Measurements from ENCODE around the gene INPP5A.

The INPP5A gene

GRCh38 chr10:132681858-132682755 lies 144.5 kb downstream of the INPP5A start:
- DNase-seq = no peak

- DNase-seq = no peak
These were observed 146.7 kb downstream of the INPP5A start for GRCh38 chr10:132684164-132684891.

- DNase-seq = no peak
These were observed 147.7 kb downstream of the INPP5A start for GRCh38 chr10:132685101-132685891.

GRCh38 chr10:132685921-132686680 lies 148.5 kb downstream of the INPP5A start:
- DNase-seq = no peak

GRCh38 chr10:132687181-132687892 lies 149.8 kb downstream of the INPP5A start:
- no peak for DNase-seq

- DNase-seq = no peak
These were observed 150.4 kb downstream of the INPP5A start for GRCh38 chr10:132687893-132688579.

GRCh38 chr10:132688580-132689420 lies 151.2 kb downstream of the INPP5A start:
- DNase-seq = no peak

GRCh38 chr10:132689721-132690360 lies 152.3 kb downstream of the INPP5A start:
- no peak for DNase-seq

- DNase-seq = no peak
These were observed 152.8 kb downstream of the INPP5A start for GRCh38 chr10:132690401-132690800.

- no peak for DNase-seq
These were observed 153.4 kb downstream of the INPP5A start for GRCh38 chr10:132690821-132691610.

- DNase-seq = no peak
These were observed 154.1 kb downstream of the INPP5A start for GRCh38 chr10:132691711-132692153.

GRCh38 chr10:132692311-132692710 lies 154.7 kb downstream of the INPP5A start:
- no peak for DNase-seq

GRCh38 chr10:132693676-132694075 lies 156.1 kb downstream of the INPP5A start:
- DNase-seq = no peak

- DNase-seq = no peak
These were observed 158.6 kb downstream of the INPP5A start for GRCh38 chr10:132696204-132696603.

GRCh38 chr10:132696728-132697577 lies 159.4 kb downstream of the INPP5A start:
- DNase-seq = no peak

GRCh38 chr10:132697578-132698200 lies 160.1 kb downstream of the INPP5A start:
- no peak for DNase-seq

- DNase-seq = no peak
These were observed 160.7 kb downstream of the INPP5A start for GRCh38 chr10:132698211-132698751.
